Measurements from ENCODE around the gene NUDT14. TPM values are rescaled to one million over a fixed set of nuclear protein-coding genes. Genes with fewer than 3 reads are reported as not detected.

Gene NUDT14
- total RNA-seq, 4 donors from 2014 or later = 11.0 to 22.3 (median 13.2) TPM; not detected in 1

DNA sequence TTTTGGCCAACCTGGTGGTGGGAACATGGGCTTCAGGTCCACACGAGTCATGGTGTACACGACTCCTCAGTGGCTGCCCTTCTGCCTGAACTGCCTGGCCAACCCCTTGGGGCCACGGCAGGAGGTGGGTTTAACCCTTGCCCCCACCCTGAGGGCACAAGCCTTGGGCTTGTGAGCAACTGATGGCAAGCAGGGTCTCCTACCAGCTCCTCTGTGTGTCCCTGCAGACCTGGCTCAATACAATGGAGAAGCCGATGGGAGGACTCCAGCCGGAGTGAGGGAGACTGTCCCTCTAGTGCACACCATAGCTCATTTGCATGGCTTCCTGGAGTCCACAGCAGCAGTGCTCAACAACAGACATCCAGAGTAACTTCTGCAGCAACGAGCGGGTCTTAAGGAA, 40.5 kb downstream of the NUDT14 start:
- Histone ChIP-seq H3K4me3 (no peak overlapping the region), H3K9me3 (peaks cover 0 to 6% of the 10 kb centered on the region in 2 donors), H3K36me3 (no peaks in the 10 kb centered on the region), H3K4me1 (no peaks in the 10 kb centered on the region), H3K27ac (no peak overlapping the region), H3K27me3 (no peaks in the 10 kb centered on the region)
- intact Hi-C loops (cut with DNase I; ENCODE audit: low total_unique reads) = no loop called here
- TF ChIP-seq, protein P1, sequence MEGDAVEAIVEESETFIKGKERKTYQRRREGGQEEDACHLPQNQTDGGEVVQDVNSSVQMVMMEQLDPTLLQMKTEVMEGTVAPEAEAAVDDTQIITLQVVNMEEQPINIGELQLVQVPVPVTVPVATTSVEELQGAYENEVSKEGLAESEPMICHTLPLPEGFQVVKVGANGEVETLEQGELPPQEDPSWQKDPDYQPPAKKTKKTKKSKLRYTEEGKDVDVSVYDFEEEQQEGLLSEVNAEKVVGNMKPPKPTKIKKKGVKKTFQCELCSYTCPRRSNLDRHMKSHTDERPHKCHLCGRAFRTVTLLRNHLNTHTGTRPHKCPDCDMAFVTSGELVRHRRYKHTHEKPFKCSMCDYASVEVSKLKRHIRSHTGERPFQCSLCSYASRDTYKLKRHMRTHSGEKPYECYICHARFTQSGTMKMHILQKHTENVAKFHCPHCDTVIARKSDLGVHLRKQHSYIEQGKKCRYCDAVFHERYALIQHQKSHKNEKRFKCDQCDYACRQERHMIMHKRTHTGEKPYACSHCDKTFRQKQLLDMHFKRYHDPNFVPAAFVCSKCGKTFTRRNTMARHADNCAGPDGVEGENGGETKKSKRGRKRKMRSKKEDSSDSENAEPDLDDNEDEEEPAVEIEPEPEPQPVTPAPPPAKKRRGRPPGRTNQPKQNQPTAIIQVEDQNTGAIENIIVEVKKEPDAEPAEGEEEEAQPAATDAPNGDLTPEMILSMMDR (IDR thresholded peaks at IDR 0.05) = no peak
- TF ChIP-seq POLR2A (IDR thresholded peaks at IDR 0.05) = no peak
- DNase-seq = no peak

DNA sequence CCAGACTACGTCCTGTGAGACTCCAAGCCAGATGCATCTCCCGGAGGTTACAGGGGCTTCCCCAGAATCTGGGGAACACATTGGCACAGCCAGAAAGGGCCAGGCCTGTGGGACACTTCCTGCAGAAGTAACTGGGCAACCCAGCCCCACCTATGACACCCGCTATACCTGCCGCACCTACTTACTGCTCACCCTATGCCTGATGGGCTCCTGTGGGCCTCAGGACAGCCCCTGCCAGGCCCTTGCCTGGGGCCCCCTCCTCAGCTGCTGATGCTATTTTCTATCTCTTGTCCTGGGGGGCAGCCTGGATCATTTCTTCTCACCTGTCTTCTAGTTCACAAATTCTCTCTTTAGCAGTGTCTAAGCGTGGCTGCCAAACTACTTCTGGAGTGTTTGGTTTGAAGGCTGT, 41.3 kb downstream of the NUDT14 start:
- Histone ChIP-seq H3K4me3 (no peak overlapping the region), H3K27ac (no peak overlapping the region), H3K27me3 (no peaks in the 10 kb centered on the region), H3K9me3 (peaks cover 0 to 6% of the 10 kb centered on the region in 2 donors), H3K4me1 (no peaks in the 10 kb centered on the region), H3K36me3 (no peaks in the 10 kb centered on the region)
- intact Hi-C loops (cut with DNase I; ENCODE audit: low total_unique reads) = no loop called here
- DNase-seq = no peak
- TF ChIP-seq, protein P1 (IDR thresholded peaks at IDR 0.05) = no peak
- no peak for TF ChIP-seq POLR2A (IDR thresholded peaks at IDR 0.05)

DNA sequence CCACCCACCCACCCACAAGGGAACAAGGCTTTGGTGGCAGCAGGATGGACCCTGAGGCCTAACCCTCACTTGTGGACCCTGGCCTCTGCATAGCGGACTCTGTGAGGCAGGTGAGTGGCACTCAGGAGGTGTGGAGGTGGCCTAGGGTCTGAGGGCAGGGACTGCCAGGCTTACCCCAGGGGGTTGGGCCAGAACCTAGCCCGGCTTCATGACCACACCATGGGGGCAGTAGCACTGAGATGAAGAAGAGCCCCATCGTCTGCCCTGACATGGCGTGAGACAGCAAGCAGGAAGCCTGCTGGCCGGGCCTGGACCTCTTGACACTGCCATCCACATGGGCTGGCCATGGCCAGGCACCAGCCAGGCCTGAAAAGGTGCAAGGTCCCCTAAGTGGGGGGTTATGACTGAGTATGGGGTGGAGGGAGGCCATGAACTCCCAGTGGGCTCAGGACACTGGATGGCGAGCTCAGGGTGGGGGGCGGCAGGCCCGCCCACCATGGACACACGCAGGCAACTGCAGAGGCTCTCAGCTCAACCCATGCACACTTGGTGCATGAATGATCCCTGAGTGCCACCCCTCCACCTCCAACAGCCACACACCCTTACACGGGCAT, 41.8 kb downstream of the NUDT14 start:
- H3K27me3 ChIP-seq = no peaks in the 10 kb centered on the region
- H3K4me3 ChIP-seq = no peak overlapping the region
- intact Hi-C loops (cut with DNase I; ENCODE audit: low total_unique reads) = no loop called here

DNA sequence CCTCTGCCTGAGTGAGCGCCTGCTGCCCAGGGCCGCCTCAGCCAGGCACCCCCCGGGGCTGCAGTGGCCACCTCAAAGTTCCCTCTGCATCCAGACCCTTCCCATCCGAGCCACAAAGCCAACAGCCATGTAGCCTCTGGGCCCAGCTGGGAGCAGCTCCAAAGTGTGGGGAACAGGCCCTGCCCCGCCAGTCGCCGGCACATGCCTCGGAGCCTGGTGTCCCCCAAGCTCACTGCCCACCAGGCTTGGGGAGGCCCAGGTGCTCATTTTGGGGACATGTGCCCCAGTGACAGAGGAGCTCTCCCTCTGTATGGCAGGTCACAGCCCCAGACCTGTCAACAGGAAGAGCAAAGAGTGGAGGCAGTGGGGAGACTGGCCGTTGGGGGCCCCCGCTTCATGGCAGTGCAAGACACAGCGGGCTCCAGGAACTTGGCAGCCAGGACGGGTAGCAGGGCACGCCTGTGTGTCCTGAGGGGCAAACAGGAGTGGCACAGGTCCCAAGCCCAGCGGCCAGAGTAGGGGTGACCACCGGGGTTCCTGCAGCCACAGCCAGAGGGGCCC, 42.5 kb downstream of the NUDT14 start:
- Histone ChIP-seq H3K4me3 (no peak overlapping the region), H3K27me3 (no peaks in the 10 kb centered on the region), H3K36me3 (no peaks in the 10 kb centered on the region), H3K4me1 (no peaks in the 10 kb centered on the region), H3K9me3 (peaks cover 0 to 6% of the 10 kb centered on the region in 2 donors), H3K27ac (no peak overlapping the region)
- intact Hi-C loops (cut with DNase I; ENCODE audit: low total_unique reads) = no loop called here
- DNase-seq = no peak
- no peak for TF ChIP-seq POLR2A (IDR thresholded peaks at IDR 0.05)
- TF ChIP-seq, protein P1 (IDR thresholded peaks at IDR 0.05) = no peak

More for the DNA sequence above, 41.8 kb downstream of the NUDT14 start:
- Histone ChIP-seq H3K9me3 (peaks cover 0 to 6% of the 10 kb centered on the region in 2 donors), H3K36me3 (no peaks in the 10 kb centered on the region), H3K27ac (no peak overlapping the region), H3K4me1 (no peaks in the 10 kb centered on the region)
- DNase-seq = no peak
- no peak for TF ChIP-seq POLR2A (IDR thresholded peaks at IDR 0.05)
- TF ChIP-seq, protein P1 (IDR thresholded peaks at IDR 0.05) = no peak

DNA sequence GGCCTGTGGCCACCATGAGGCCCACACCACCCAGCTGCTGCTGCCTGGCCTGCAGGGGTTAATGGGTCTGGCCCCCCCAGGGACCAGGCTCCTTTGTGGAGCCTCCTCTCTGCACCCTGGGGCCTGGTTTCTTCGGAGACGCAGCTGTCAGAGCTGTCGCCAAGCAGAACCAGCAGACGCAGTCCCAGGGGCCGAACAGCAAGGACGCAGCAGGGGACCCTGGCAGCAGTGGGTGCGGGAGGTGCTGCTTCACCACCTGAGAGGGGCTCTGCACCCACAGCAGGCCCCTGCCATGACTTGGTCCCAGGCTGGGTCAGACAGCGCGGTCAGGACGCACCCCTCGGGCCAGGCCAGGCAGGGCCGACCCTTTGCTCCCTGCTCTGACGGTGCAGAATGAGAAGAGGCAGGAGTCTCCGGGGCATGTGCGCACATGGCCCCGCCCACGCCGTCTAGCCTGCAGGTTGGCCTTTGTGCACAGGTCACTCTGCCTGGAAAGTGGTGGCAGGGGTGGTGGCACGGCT, 43.0 kb downstream of the NUDT14 start:
- no peak overlapping the region for H3K4me3 ChIP-seq
- DNase-seq = no peak
- no peak overlapping the region for H3K27ac ChIP-seq
- peaks cover 0 to 6% of the 10 kb centered on the region in 2 donors for H3K9me3 ChIP-seq
- TF ChIP-seq, protein P1 (IDR thresholded peaks at IDR 0.05) = no peak
- no peak for TF ChIP-seq POLR2A (IDR thresholded peaks at IDR 0.05)
- no peaks in the 10 kb centered on the region for H3K4me1 ChIP-seq
- no peaks in the 10 kb centered on the region for H3K36me3 ChIP-seq
- intact Hi-C loops (cut with DNase I; ENCODE audit: low total_unique reads) = no loop called here
- no peaks in the 10 kb centered on the region for H3K27me3 ChIP-seq
